ENCODE measurements around the gene SESN3. TPM values are rescaled to one million over a fixed set of nuclear protein-coding genes. Genes with fewer than 3 reads are reported as not detected.
A peak's percentile ranks its signal among the peaks of the same experiment; 100 is the strongest.

Gene SESN3
- total RNA-seq (2021; ENCODE audit: unreplicated experiment) (1.4 TPM), Bru-seq, nascent RNA (percentile 34 among the genes with signal in this experiment), BruChase-seq, experiment 1, labeled RNA remaining after a 2-hour chase (percentile 40 among the genes with signal in this experiment), BruChase-seq, experiment 2, labeled RNA remaining after a 6-hour chase (percentile 48 among the genes with signal in this experiment)
- polyA plus RNA-seq (2012; ENCODE audit: insufficient read length): 0.05 TPM
- long read RNA-seq: 0 reads

- DNase-seq (ENCODE audit: low read depth, low spot score) (peak; percentile 48), ATAC-seq (peak; percentile 98)
- TF ChIP-seq TCF7L2 (IDR thresholded peaks at IDR 0.05; ENCODE audit: low read depth, low read length): no peak
- TF ChIP-seq, protein P1, sequence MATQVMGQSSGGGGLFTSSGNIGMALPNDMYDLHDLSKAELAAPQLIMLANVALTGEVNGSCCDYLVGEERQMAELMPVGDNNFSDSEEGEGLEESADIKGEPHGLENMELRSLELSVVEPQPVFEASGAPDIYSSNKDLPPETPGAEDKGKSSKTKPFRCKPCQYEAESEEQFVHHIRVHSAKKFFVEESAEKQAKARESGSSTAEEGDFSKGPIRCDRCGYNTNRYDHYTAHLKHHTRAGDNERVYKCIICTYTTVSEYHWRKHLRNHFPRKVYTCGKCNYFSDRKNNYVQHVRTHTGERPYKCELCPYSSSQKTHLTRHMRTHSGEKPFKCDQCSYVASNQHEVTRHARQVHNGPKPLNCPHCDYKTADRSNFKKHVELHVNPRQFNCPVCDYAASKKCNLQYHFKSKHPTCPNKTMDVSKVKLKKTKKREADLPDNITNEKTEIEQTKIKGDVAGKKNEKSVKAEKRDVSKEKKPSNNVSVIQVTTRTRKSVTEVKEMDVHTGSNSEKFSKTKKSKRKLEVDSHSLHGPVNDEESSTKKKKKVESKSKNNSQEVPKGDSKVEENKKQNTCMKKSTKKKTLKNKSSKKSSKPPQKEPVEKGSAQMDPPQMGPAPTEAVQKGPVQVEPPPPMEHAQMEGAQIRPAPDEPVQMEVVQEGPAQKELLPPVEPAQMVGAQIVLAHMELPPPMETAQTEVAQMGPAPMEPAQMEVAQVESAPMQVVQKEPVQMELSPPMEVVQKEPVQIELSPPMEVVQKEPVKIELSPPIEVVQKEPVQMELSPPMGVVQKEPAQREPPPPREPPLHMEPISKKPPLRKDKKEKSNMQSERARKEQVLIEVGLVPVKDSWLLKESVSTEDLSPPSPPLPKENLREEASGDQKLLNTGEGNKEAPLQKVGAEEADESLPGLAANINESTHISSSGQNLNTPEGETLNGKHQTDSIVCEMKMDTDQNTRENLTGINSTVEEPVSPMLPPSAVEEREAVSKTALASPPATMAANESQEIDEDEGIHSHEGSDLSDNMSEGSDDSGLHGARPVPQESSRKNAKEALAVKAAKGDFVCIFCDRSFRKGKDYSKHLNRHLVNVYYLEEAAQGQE (IDR thresholded peaks at IDR 0.05; ENCODE audit: insufficient read depth in 1 of 2, low read depth in 2 of 2, low read length in 1 of 2): no peak
- no TSS peak for BruUV-seq (replicated peaks)
- intact Hi-C loops (cut with micrococcal nuclease; ENCODE audit: unreplicated experiment) (loop anchor here (10.0 kb wide), 1 partner anchor 167 kb away; the partner anchor contains the start of gene SRSF8), in situ Hi-C loops (cut with HindIII; ENCODE audit: low pct_unique_long_range_greater_than_20kb, low sequenced_read_pairs) (no loop called here)
- ChIA-PET CTCF (interaction anchor here (0.6 to 1.1 kb wide), 2 partner anchors 21 to 718 kb away, joined by 3 read pairs; no protein-coding TSS in a partner anchor), POLR2A (interaction anchor here (0.6 to 1.1 kb wide), 3 partner anchors 13 to 916 kb away, joined by 3 to 8 read pairs (median 7); no protein-coding TSS in a partner anchor)
- no peaks in the 10 kb centered on the region for H3K36me3 ChIP-seq (ENCODE audit: control insufficient read depth, insufficient read depth, low read length)
- H3K27me3 ChIP-seq (ENCODE audit: control insufficient read depth, insufficient read depth, low read length): peaks cover 71% of the 10 kb centered on the region
- peaks cover 15% of the 10 kb centered on the region for H3K4me1 ChIP-seq (ENCODE audit: control insufficient read depth, insufficient read depth, low read length)
- H3K4me3 ChIP-seq (ENCODE audit: low read depth in 2 of 2, low read length in 2 of 2): peak within 1 kb of the TSS; percentile 63 to 66
- no peaks in the 10 kb centered on the region for H3K9me3 ChIP-seq (ENCODE audit: control insufficient read depth, insufficient read depth, low read depth, low read length)
- no peak within 1 kb of the TSS for H3K27ac ChIP-seq (ENCODE audit: low read length)
These were observed at the start of gene SESN3 for GRCh38 chr11:95231127-95231880. Gene SESN3 (minus strand): TSS chr11:95231202. CDS start chr11:95230860, 342 bp downstream.

GRCh38 chr11:95279921-95280868 lies 49.2 kb upstream of the SESN3 start:
- TF ChIP-seq TCF7L2 (IDR thresholded peaks at IDR 0.05; ENCODE audit: low read depth, low read length) (no peak), CTCF (IDR thresholded peaks at IDR 0.05) (no peak), SIN3A (IDR thresholded peaks at IDR 0.05; ENCODE audit: borderline replicate concordance, insufficient read depth, low read depth, low read length) (no peak), POLR2AphosphoS5 (IDR thresholded peaks at IDR 0.05; ENCODE audit: low read depth, low read length) (no peak)
- TF ChIP-seq, protein P1 (IDR thresholded peaks at IDR 0.05; ENCODE audit: insufficient read depth in 1 of 2, low read depth in 2 of 2, low read length in 1 of 2): no peak
- ChIA-PET POLR2A (no interaction called here), CTCF (no interaction called here)
- peaks cover 2% of the 10 kb centered on the region; the same call in 1 of the 2 replicates for H3K27me3 ChIP-seq (ENCODE audit: control insufficient read depth, insufficient read depth, low read length)
- H3K4me1 ChIP-seq (ENCODE audit: control insufficient read depth, insufficient read depth, low read length): no peaks in the 10 kb centered on the region
- no peak overlapping the region for H3K27ac ChIP-seq (ENCODE audit: low read length)
- no TSS peak for BruUV-seq (replicated peaks)
- no peak overlapping the region for H3K4me3 ChIP-seq (ENCODE audit: low read depth in 2 of 2, low read length in 2 of 2)
- H3K36me3 ChIP-seq (ENCODE audit: control insufficient read depth, insufficient read depth, low read length): no peaks in the 10 kb centered on the region
- ATAC-seq (no peak), DNase-seq (ENCODE audit: low read depth, low spot score) (no peak)
- intact Hi-C loops (cut with micrococcal nuclease; ENCODE audit: unreplicated experiment) (no loop called here), in situ Hi-C loops (cut with HindIII; ENCODE audit: low pct_unique_long_range_greater_than_20kb, low sequenced_read_pairs) (no loop called here)
- H3K9me3 ChIP-seq (ENCODE audit: control insufficient read depth, insufficient read depth, low read depth, low read length): no peaks in the 10 kb centered on the region
